Colonic mucosa (tissue), 4 donors: ENCODE measurements around the gene TRPM2. TPM values are rescaled to one million over a fixed set of nuclear protein-coding genes. Genes with fewer than 3 reads are reported as not detected.

ENCODE experiments used
- DNase-seq: peaks from one replicate; pipeline ENCODE4 v3.0.0-alpha.2; 2020
- H3K27ac ChIP-seq: fragments of 200-600 bp; one replicate; pipeline ENCODE4 v1.8.0; 2021
- H3K27me3 ChIP-seq: fragments of 200-600 bp; one replicate; pipeline ENCODE4 v1.8.0; 2021
- H3K36me3 ChIP-seq: fragments of 200-600 bp; one replicate; pipeline ENCODE4 v1.8.0; 2021
- H3K4me1 ChIP-seq: fragments of 200-600 bp; one replicate; pipeline ENCODE4 v1.8.0; 2021; ENCODE audit warnings: mild to moderate bottlenecking
- H3K4me3 ChIP-seq: fragments of 200-600 bp; one replicate; pipeline ENCODE4 v1.8.0; 2021
- H3K9ac ChIP-seq, 2 donors: one replicate each; pipeline ENCODE4 v1.7.0; 2013; ENCODE audit warnings: control low read depth in 2 of 2, low read depth in 2 of 2, low read length in 2 of 2
- H3K9me3 ChIP-seq: fragments of 200-600 bp; one replicate; pipeline ENCODE4 v1.8.0; 2021
- CTCF ChIP-seq: fragments of 200-600 bp; IDR thresholded peaks from one replicate; pipeline ENCODE4 v1.8.0; 2022; ENCODE audit warnings: antibody characterized with exemption, mild to moderate bottlenecking
- intact Hi-C: fragments of 100-400 bp; cut with DNase I; formaldehyde crosslinking; loops from one replicate; pipeline ENCODE4 v1.14.1; 2022
- total RNA-seq, 2 donors: library from RNA; stranded (reverse); fragmentation: NEBNext Ultra II Directional in 1 of 2; extraction: Animal tissue kit (Norgen Biotek cat#: 25700) in 1 of 2; gene quantifications; one replicate each; pipeline ENCODE4 v1.2.1, GENCODE V29; 2021
- donor health status: healthy.
- donor health status: DM: no; HTN: no; CAD: no.
- donor health status: DM: no; HTN: no; CAD: no.

Gene TRPM2
- total RNA-seq, 2 donors from 2014 or later, result 2.6 to 4.2 TPM

DNA sequence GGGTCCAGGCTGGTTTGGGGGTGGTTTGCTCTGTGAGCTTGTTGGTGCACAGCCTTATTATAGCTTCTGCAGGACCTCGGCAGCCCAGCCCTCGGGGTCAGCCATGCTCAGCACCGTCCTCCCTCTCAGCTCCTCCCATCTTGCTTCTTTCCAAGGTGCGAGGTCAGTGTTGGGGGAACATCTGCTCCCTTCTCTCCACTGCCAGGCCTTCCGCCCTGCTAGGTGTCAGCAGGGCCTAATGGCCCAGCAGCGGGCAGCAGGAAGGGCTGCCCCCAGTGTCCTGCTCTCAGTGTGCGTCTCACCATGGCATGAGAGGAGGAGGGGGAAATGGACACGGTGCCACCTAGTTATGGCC is 65.4 kb downstream of the TRPM2 start:
- no peak for TF ChIP-seq CTCF
- Histone ChIP-seq H3K4me3 (no peak overlapping the region), H3K27me3 (no peaks in the 10 kb centered on the region), H3K9ac (no peak overlapping the region), H3K4me1 (no peaks in the 10 kb centered on the region), H3K36me3 (no peaks in the 10 kb centered on the region), H3K9me3 (no peaks in the 10 kb centered on the region), H3K27ac (no peak overlapping the region)
- intact Hi-C loops, result no loop called here
- DNase-seq, result no peak

- no peaks in the 10 kb centered on the region for H3K4me1 ChIP-seq
- TF ChIP-seq CTCF, result no peak
- no peak for DNase-seq
- no peaks in the 10 kb centered on the region for H3K9me3 ChIP-seq
- H3K9ac ChIP-seq, result no peak overlapping the region
- no peaks in the 10 kb centered on the region for H3K27me3 ChIP-seq
- H3K27ac ChIP-seq, result no peak overlapping the region
- H3K4me3 ChIP-seq, result no peak overlapping the region
- intact Hi-C loops, result no loop called here
- H3K36me3 ChIP-seq, result no peaks in the 10 kb centered on the region
Measured at GRCh38 chr21:44419679-44420078, 66.3 kb downstream of the TRPM2 start.

DNA sequence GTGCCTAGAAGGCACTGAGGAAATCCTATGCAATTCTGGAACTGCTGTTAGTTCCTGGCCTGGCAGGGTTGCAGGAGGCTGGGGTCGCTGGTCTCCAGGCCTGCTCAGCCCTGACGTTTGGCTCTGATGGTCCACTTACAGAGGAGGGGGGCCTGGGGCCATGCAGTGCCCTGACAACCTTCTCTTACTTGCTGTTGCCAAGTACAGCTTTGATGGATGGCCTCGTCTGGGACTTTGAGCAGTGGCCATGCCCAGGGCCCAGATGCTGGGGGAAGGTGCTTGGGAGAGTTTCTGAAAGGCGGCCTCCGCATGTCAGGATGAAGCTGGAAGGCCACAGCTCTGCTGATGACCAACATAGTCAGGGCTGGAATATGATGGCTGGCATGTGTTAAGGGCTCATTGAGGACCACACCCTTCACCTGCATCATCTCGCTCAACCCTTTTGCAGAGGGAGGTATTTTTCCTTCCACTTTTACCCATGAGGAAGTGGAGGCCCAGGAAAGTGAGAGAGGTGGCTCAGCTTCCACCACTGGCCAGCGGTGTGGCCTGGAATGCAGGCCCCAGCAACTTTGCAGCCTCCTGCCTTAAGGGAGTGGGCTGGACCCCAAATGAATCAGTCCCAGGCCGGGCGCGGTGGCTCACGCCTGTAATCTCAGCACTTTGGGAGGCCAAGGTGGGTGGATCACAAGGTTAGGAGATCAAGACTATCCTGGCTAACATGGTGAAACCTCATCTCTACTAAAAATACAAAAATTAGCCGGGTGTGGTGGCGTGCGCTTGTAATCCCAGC is 67.2 kb downstream of the TRPM2 start:
- TF ChIP-seq CTCF, result no peak
- H3K4me3 ChIP-seq, result no peak overlapping the region
- no peaks in the 10 kb centered on the region for H3K27me3 ChIP-seq
- DNase-seq, result no peak
- no peak overlapping the region for H3K9ac ChIP-seq
- intact Hi-C loops, result no loop called here
- H3K27ac ChIP-seq, result no peak overlapping the region
- no peaks in the 10 kb centered on the region for H3K36me3 ChIP-seq
- no peaks in the 10 kb centered on the region for H3K4me1 ChIP-seq
- H3K9me3 ChIP-seq, result no peaks in the 10 kb centered on the region

GRCh38 chr21:44421901-44422840 is 68.8 kb downstream of the TRPM2 start:
- Histone ChIP-seq H3K9ac (no peak overlapping the region), H3K4me1 (no peaks in the 10 kb centered on the region), H3K4me3 (no peak overlapping the region), H3K36me3 (no peaks in the 10 kb centered on the region), H3K27ac (no peak overlapping the region), H3K9me3 (no peaks in the 10 kb centered on the region), H3K27me3 (no peaks in the 10 kb centered on the region)
- no peak for DNase-seq
- intact Hi-C loops, result no loop called here
- no peak for TF ChIP-seq CTCF

DNA sequence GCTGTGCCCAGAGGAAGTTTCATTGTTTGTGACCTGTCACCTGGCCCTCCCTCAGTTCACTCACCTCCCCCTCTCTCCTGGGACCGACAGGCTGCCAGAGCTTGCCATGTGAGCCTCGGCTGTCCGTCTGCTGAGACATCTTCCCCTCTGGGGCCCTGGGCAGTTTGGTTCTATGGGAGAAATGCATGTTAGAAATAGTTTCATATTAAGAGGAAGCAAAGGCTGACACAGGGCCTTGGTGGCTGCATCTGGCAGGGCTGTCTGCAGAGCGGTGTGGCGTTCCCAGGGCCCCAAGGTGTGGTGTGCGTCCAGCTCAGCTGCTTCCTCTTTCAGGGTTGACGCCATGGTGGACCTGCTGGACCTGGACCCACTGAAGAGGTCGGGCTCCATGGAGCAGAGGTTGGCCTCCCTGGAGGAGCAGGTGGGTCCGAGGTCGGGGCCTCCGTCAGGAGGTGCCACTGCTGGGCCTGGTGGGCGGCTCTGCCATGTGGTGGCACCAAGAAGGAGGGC is 69.9 kb downstream of the TRPM2 start:
- intact Hi-C loops, result no loop called here
- no peaks in the 10 kb centered on the region for H3K9me3 ChIP-seq
- no peak overlapping the region for H3K9ac ChIP-seq
- no peak overlapping the region for H3K4me3 ChIP-seq
- H3K27ac ChIP-seq, result no peak overlapping the region
- H3K27me3 ChIP-seq, result no peaks in the 10 kb centered on the region
- no peaks in the 10 kb centered on the region for H3K36me3 ChIP-seq
- DNase-seq, result no peak
- no peaks in the 10 kb centered on the region for H3K4me1 ChIP-seq
- no peak for TF ChIP-seq CTCF
